ENCODE measurements around the gene BEAN1.

Gene BEAN1

GRCh38 chr16:66427036-66427860, at the start of gene BEAN1:
Gene BEAN1, plus strand, starts transcription at chr16:66427295. Its CDS starts 10,382 bp downstream, at chr16:66437677.
- peak; percentile 26 for DNase-seq

DNA sequence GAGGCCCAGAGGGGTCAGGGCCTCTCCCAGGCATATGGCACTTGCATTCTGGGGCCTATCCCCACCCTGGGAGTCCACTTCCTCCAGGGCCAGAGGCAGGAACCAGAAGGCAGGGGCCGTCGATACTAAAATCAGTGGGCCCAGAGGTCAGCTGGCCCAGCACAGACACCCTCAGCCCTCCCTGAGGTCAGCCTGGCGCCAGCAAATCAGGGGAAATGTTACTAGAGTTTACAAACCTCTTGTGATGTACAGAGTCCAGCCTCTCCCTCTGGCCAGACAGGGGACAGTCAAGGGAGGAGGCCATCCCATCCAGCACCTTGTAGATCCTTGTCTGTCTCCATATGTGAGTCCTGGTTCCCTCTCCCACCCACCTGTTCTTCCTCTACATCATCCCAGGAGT, 49.8 kb upstream of the BEAN1 start:
- no peak for DNase-seq

- DNase-seq = no peak
Measured at GRCh38 chr16:66378741-66379570, 48.1 kb upstream of the BEAN1 start.

- no peak for DNase-seq
Measured at GRCh38 chr16:66379571-66379941, 47.5 kb upstream of the BEAN1 start.

GRCh38 chr16:66380421-66380820, 46.7 kb upstream of the BEAN1 start:
- no peak for DNase-seq

- no peak for DNase-seq
Measured at GRCh38 chr16:66381585-66382170, 45.4 kb upstream of the BEAN1 start.

GRCh38 chr16:66382171-66382965, 44.7 kb upstream of the BEAN1 start:
- peak; percentile 92 for DNase-seq

- peak; percentile 90 for DNase-seq
Measured at GRCh38 chr16:66382966-66383299, 44.2 kb upstream of the BEAN1 start.

- no peak for DNase-seq
Measured at GRCh38 chr16:66383551-66383950, 43.5 kb upstream of the BEAN1 start.

- no peak for DNase-seq
Measured at GRCh38 chr16:66385415-66385814, 41.7 kb upstream of the BEAN1 start.

- no peak for DNase-seq
Measured at GRCh38 chr16:66386629-66387622, 40.2 kb upstream of the BEAN1 start.

DNA sequence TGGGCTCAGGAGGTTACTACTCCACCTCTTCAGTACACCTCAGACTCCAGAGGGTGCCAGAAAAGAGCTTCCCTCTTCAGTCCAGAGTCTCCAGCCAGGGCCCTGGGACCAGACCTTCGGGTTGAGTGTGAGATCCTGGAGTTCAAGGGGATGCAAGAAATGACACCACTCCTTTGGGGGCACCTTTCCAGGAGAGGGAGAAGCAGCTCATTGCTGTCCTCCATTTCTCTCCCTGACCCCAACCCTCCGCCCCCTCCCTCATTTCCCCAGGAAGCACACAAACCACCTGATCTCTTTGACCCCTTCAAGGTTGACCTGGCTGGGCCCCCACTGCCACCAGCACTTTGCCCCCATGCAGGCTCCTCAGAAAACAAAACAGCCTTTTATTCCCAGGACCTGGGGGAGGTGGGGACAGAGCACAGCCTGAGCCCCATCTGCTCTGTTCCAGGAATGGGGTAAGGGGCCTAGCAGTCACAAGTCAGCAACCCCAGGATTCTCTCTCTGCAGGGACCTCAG, 39.2 kb upstream of the BEAN1 start:
- no peak for DNase-seq

DNA sequence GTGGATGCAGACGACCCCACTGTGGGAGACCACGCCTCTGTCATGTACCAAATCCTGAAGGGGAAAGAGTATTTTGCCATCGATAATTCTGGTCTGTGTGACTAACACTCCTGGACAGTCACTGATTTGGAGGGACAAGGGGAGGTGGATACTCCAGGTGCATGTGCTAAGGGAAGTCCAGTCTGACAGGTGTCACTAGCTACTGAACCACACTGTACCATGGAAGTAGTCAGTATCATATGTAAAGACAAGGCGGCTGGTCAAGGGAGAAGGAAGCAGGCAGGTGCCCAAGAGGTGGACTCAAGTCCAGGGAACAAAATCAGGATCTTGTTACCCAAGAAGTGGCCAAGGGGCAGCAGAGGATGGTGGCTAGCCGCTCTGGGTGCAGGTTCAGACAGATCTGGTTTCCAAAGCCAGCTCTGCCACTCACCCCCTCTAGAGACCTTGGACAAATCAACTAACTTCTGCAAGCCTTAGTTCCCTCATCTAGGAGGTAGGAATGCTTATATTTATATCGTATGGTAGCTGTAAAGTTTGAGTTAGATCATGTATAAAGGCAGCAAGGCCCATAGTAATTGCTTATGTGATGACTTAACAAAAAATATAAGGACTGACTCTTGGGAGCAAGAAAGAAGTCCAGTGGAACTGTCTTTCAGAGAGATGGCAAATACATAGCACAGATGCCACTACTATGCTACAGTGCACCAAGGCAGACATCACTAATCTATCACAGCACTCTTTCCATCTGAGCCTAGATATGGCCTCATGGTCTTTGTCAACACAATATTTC, 38.5 kb upstream of the BEAN1 start:
- DNase-seq = no peak

- DNase-seq = no peak
Measured at GRCh38 chr16:66389256-66390176, 37.6 kb upstream of the BEAN1 start.

- no peak for DNase-seq
Measured at GRCh38 chr16:66390346-66391108, 36.6 kb upstream of the BEAN1 start.

- no peak for DNase-seq
Measured at GRCh38 chr16:66391726-66392670, 35.1 kb upstream of the BEAN1 start.

DNA sequence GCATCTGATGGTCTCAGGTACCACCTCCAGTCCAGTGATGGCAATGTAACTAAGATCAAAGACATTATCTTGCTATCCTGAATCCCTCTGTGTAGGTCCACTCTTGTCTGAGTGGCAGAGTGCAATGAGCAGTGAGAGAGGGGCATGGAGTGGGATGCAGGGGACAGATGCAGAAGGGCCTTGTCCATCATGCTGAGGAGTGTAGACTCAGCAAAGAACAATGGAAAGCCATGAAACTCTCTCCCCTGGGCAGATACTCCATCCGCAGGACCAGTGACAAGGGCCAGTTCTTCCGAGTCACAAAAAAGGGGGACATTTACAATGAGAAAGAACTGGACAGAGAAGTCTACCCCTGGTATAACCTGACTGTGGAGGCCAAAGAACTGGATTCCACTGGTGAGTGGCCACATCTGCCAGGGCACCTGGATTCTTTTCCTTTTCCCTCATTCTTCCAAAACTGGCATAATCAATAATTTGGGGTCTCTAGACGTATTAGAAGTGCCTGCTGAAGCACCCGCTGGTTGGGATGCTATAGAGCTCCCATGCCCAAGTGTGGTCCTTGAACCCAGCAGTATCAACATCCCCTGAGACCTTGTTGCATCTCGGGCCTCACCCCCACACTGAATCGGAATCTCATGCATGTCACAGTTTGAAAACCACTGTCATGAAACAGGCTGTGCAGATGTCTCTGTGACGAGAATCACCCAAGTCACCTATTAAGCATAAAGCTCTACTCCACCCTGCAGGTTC, 31.1 kb upstream of the BEAN1 start:
- no peak for DNase-seq
